ENCODE data around the gene ARHGAP6. TPM values are rescaled to one million over a fixed set of nuclear protein-coding genes. Genes with fewer than 3 reads are reported as not detected.

The ARHGAP6 gene
- total RNA-seq, 1 experiment from 2014 or later: 0.50 TPM

DNA sequence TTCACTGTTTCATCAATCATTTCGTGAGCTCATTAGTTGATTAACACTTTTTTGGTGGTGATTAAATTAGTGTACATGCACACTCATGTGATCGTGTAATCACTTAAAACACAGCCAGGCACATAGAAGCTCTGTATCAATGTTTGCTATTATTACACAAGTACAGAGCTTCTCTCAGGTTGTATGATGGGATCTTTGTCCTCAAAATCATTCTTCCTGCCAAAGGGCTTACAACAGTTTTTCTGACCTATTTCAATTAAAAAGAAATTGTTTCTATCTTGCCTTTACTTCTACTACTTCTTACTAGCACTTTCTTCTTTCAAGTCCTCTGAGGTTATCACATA is 227.4 kb downstream of the ARHGAP6 start:
- BruUV-seq (replicated peaks): no TSS peak
- Histone ChIP-seq H3K9me3 (no peaks in the 10 kb centered on the region), H3K4me3 (ENCODE audit: low read depth, low read length) (no peak overlapping the region), H3K27me3 (replicated peaks; ENCODE audit: control insufficient read depth, insufficient read depth, low read length) (no peaks in the 10 kb centered on the region), H3K36me3 (ENCODE audit: control insufficient read depth, insufficient read depth, low read length) (no peaks in the 10 kb centered on the region), H3K4me1 (peaks cover 13% of the 10 kb centered on the region)
- H3K9me3 Mint-ChIP-seq (ENCODE audit: unreplicated experiment): no peaks in the 10 kb centered on the region
- DNase-seq: no peak
- CTCF ChIA-PET: interaction anchor here (1.1 kb wide), 1 partner anchor 90 kb away, joined by 3 read pairs; no protein-coding TSS in a partner anchor
- POLR2A ChIA-PET: interaction anchor here (1.0 kb wide), 1 partner anchor 58 kb away, joined by 3 read pairs; no protein-coding TSS in a partner anchor
- H3K4me1 Mint-ChIP-seq (ENCODE audit: low read depth, unreplicated experiment): no peaks in the 10 kb centered on the region
- no peaks in the 10 kb centered on the region for H3K36me3 Mint-ChIP-seq (ENCODE audit: insufficient read depth, unreplicated experiment)
- no peak overlapping the region for H3K27ac Mint-ChIP-seq (ENCODE audit: unreplicated experiment)
- no peak overlapping the region for H3K4me3 Mint-ChIP-seq (ENCODE audit: unreplicated experiment)
- H3K27me3 Mint-ChIP-seq (ENCODE audit: insufficient read depth, unreplicated experiment): no peaks in the 10 kb centered on the region
- intact Hi-C loops (cut with micrococcal nuclease; ENCODE audit: unreplicated experiment): no loop called here
- TF ChIP-seq, protein P1, sequence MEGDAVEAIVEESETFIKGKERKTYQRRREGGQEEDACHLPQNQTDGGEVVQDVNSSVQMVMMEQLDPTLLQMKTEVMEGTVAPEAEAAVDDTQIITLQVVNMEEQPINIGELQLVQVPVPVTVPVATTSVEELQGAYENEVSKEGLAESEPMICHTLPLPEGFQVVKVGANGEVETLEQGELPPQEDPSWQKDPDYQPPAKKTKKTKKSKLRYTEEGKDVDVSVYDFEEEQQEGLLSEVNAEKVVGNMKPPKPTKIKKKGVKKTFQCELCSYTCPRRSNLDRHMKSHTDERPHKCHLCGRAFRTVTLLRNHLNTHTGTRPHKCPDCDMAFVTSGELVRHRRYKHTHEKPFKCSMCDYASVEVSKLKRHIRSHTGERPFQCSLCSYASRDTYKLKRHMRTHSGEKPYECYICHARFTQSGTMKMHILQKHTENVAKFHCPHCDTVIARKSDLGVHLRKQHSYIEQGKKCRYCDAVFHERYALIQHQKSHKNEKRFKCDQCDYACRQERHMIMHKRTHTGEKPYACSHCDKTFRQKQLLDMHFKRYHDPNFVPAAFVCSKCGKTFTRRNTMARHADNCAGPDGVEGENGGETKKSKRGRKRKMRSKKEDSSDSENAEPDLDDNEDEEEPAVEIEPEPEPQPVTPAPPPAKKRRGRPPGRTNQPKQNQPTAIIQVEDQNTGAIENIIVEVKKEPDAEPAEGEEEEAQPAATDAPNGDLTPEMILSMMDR (IDR thresholded peaks at IDR 0.05; ENCODE audit: insufficient read depth in 1 of 2, low read depth in 1 of 2, low read length in 1 of 2, severe bottlenecking in 1 of 2, unreplicated experiment in 1 of 2): no peak

DNA sequence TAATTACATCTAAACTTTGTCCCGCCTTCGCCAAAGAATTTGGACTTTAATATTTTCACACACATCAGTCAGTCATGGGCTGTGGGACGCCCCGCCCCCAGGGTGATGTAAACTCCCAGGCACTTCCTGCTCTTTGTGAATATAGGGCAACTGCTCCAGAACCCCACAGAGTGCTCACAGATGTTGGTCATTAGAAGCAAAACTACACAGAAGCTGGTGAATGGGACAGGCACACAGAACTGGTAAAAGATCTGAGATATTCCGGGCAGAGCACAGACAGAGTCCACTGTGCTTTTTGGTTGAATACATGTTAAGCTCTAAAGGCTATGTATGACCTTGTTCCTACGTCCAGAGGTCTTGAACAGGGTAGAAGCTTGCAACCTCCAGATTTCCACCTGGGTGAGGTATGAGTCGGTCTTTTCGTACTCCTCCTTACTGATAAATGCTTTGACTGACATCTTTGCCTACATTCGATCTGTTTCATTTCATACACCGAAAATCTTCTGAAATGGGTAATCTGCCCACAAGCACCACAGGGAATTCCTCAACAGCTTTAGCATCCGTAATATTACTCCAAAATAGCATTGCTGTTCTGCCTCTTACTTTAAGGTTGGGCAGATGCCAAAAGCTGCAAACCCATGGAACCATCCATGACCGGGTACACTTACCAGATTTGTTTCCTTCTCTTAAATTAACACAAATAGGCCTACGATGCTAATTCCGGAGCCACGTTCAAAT is 227.9 kb downstream of the ARHGAP6 start:
- Mint-ChIP-seq H3K9me3 (ENCODE audit: unreplicated experiment) (no peaks in the 10 kb centered on the region), H3K4me3 (ENCODE audit: unreplicated experiment) (no peak overlapping the region), H3K27ac (ENCODE audit: unreplicated experiment) (peak overlapping the region; percentile 61), H3K4me1 (ENCODE audit: low read depth, unreplicated experiment) (no peaks in the 10 kb centered on the region), H3K27me3 (ENCODE audit: insufficient read depth, unreplicated experiment) (no peaks in the 10 kb centered on the region), H3K36me3 (ENCODE audit: insufficient read depth, unreplicated experiment) (no peaks in the 10 kb centered on the region)
- peak; percentile 70 to 72 for DNase-seq
- TF ChIP-seq, protein P1 (IDR thresholded peaks at IDR 0.05; ENCODE audit: insufficient read depth in 1 of 2, low read depth in 1 of 2, low read length in 1 of 2, severe bottlenecking in 1 of 2, unreplicated experiment in 1 of 2): no peak
- ChIA-PET CTCF (interaction anchor here (1.1 kb wide), 1 partner anchor 91 kb away, joined by 3 read pairs; no protein-coding TSS in a partner anchor), POLR2A (interaction anchor here (1.0 kb wide), 1 partner anchor 57 kb away, joined by 3 read pairs; no protein-coding TSS in a partner anchor)
- H3K27me3 ChIP-seq (replicated peaks; ENCODE audit: control insufficient read depth, insufficient read depth, low read length): no peaks in the 10 kb centered on the region
- no peak overlapping the region for H3K4me3 ChIP-seq (ENCODE audit: low read depth, low read length)
- peaks cover 13% of the 10 kb centered on the region for H3K4me1 ChIP-seq
- H3K36me3 ChIP-seq (ENCODE audit: control insufficient read depth, insufficient read depth, low read length): no peaks in the 10 kb centered on the region
- no peaks in the 10 kb centered on the region for H3K9me3 ChIP-seq
- BruUV-seq (replicated peaks): TSS peak; percentile 96
- intact Hi-C loops (cut with micrococcal nuclease; ENCODE audit: unreplicated experiment): no loop called here

DNA sequence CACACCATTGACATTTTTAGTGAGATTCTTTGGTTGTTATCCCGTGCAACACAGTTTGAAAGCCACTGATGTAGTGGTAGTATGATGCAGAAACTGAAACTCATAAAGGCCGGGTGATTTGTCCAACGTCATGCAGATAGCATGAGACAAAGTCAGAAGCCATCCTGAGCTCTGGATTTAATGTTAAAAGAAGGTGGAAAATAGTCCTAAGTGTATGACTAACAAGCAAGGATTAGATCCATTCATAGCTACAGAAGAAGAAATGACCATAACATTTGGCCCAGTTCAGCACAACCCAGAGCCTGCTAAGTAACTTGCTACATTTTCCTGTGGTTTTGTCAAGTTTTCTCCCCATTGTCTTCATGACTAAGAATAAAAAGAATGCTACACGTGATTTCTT is 230.2 kb downstream of the ARHGAP6 start:
- Histone ChIP-seq H3K9me3 (no peaks in the 10 kb centered on the region), H3K36me3 (ENCODE audit: control insufficient read depth, insufficient read depth, low read length) (no peaks in the 10 kb centered on the region), H3K4me3 (ENCODE audit: low read depth, low read length) (no peak overlapping the region), H3K4me1 (peaks cover 13% of the 10 kb centered on the region), H3K27me3 (replicated peaks; ENCODE audit: control insufficient read depth, insufficient read depth, low read length) (no peaks in the 10 kb centered on the region)
- Mint-ChIP-seq H3K27me3 (ENCODE audit: insufficient read depth, unreplicated experiment) (no peaks in the 10 kb centered on the region), H3K9me3 (ENCODE audit: unreplicated experiment) (no peaks in the 10 kb centered on the region), H3K27ac (ENCODE audit: unreplicated experiment) (no peak overlapping the region), H3K36me3 (ENCODE audit: insufficient read depth, unreplicated experiment) (no peaks in the 10 kb centered on the region), H3K4me1 (ENCODE audit: low read depth, unreplicated experiment) (no peaks in the 10 kb centered on the region), H3K4me3 (ENCODE audit: unreplicated experiment) (no peak overlapping the region)
- no peak for DNase-seq
- ChIA-PET CTCF (no interaction called here), POLR2A (no interaction called here)
- intact Hi-C loops (cut with micrococcal nuclease; ENCODE audit: unreplicated experiment): no loop called here
- BruUV-seq (replicated peaks): no TSS peak
- TF ChIP-seq, protein P1 (IDR thresholded peaks at IDR 0.05; ENCODE audit: insufficient read depth in 1 of 2, low read depth in 1 of 2, low read length in 1 of 2, severe bottlenecking in 1 of 2, unreplicated experiment in 1 of 2): no peak
